GM21619 (cell line): Measurements from ENCODE around the gene KCNK13.
"Not testable (repeated sequence)": the region's sequence is repeated elsewhere in the genome, so short reads cannot be mapped to it uniquely, and the experiment has no call there.

Experiments used
- ATAC-seq: cut with Tn5 transposase; IDR thresholded peaks from one replicate; pipeline ENCODE4 v1.9.1; 2021; ENCODE audit not compliant: unreplicated experiment

Gene KCNK13

GRCh38 chr14:90191154-90191553, 129.4 kb downstream of the KCNK13 start:
- ATAC-seq = no peak

GRCh38 chr14:90191585-90191984, 129.8 kb downstream of the KCNK13 start:
- no peak for ATAC-seq

GRCh38 chr14:90193925-90194324, 132.1 kb downstream of the KCNK13 start:
- ATAC-seq = no peak

- ATAC-seq = no peak
Measured at GRCh38 chr14:90194706-90195105, 132.9 kb downstream of the KCNK13 start.

GRCh38 chr14:90198541-90199060, 136.8 kb downstream of the KCNK13 start:
- ATAC-seq = no peak

GRCh38 chr14:90200546-90200945, 138.8 kb downstream of the KCNK13 start:
- ATAC-seq = not testable (repeated sequence)

GRCh38 chr14:90201344-90201743, 139.6 kb downstream of the KCNK13 start:
- no peak for ATAC-seq

GRCh38 chr14:90204516-90204915, 142.7 kb downstream of the KCNK13 start:
- ATAC-seq = no peak

- no peak for ATAC-seq
Measured at GRCh38 chr14:90213099-90213748, 151.4 kb downstream of the KCNK13 start.

GRCh38 chr14:90228478-90228877, 166.7 kb downstream of the KCNK13 start:
- ATAC-seq = no peak

GRCh38 chr14:90229942-90230341, 168.1 kb downstream of the KCNK13 start:
- not testable (repeated sequence) for ATAC-seq
